Keratinocyte (primary cell): ENCODE measurements around the gene JOSD2. TPM values are rescaled to one million over a fixed set of nuclear protein-coding genes. Genes with fewer than 3 reads are reported as not detected.

Source experiments
- DNase-seq: peaks from one replicate; pipeline ENCODE4 v3.0.0-alpha.2; 2011; ENCODE audit warnings: low read depth, missing footprints, low spot score
- FAIRE-seq: peaks from 2 replicates; lab custom pipeline; 2011; peaks lifted over from hg19 to GRCh38; lab: Jason Lieb, UNC
- H2AFZ ChIP-seq: 2 replicates; pipeline ENCODE4 v1.6.0; 2012; ENCODE audit warnings: low read length, control low read depth, inconsistent platforms; ENCODE audit not compliant: control insufficient read depth
- H3K27ac ChIP-seq: 2 replicates; pipeline ENCODE4 v1.5.1; 2011; ENCODE audit warnings: low read length; ENCODE audit not compliant: control insufficient read depth, insufficient read depth
- H3K27me3 ChIP-seq: 3 replicates; pipeline ENCODE4 v1.6.0; 2011; ENCODE audit warnings: low read length; ENCODE audit not compliant: control insufficient read depth, insufficient read depth; ENCODE audit errors: extremely low read depth
- H3K36me3 ChIP-seq, 2 experiments: 2 replicates in 1 of 2; 3 replicates in 1 of 2; pipeline ENCODE4 v1.5.1; 2011; ENCODE audit warnings: low read length in 2 of 2, mild to moderate bottlenecking in 1 of 2; ENCODE audit not compliant: control insufficient read depth in 2 of 2, insufficient read depth in 2 of 2; ENCODE audit errors: extremely low read depth in 1 of 2
- H3K4me1 ChIP-seq: 3 replicates; pipeline ENCODE4 v1.5.1; 2011; ENCODE audit warnings: low read length; ENCODE audit not compliant: control insufficient read depth, insufficient read depth; ENCODE audit errors: extremely low read depth
- H3K4me2 ChIP-seq: 3 replicates; pipeline ENCODE4 v1.6.0; 2011; ENCODE audit warnings: low read depth, low read length; ENCODE audit not compliant: control insufficient read depth, insufficient read depth; ENCODE audit errors: extremely low read depth
- H3K4me3 ChIP-seq, 3 experiments: fragments of 200-600 bp in 1 of 3; sonication (generic) in 1 of 3; 2 replicates in 2 of 3; 3 replicates in 1 of 3; pipeline ENCODE4 v1.5.1; 2011 to 2016; ENCODE audit warnings: low read length in 3 of 3, mild to moderate bottlenecking in 3 of 3, control low read depth in 2 of 3, inconsistent platforms in 1 of 3, low read depth in 1 of 3, mixed read lengths in 1 of 3, mixed run types in 1 of 3, moderate library complexity in 1 of 3; ENCODE audit not compliant: control insufficient read depth in 2 of 3, insufficient read depth in 2 of 3; ENCODE audit errors: extremely low read depth in 1 of 3
- H3K79me2 ChIP-seq: 2 replicates; pipeline ENCODE4 v1.6.0; 2012; ENCODE audit warnings: low read length; ENCODE audit not compliant: control insufficient read depth, insufficient read depth
- H3K9ac ChIP-seq: 3 replicates; pipeline ENCODE4 v1.6.0; 2011; ENCODE audit warnings: low read length; ENCODE audit not compliant: control insufficient read depth, insufficient read depth; ENCODE audit errors: extremely low read depth
- H3K9me1 ChIP-seq: 3 replicates; pipeline ENCODE4 v1.6.0; 2011; ENCODE audit warnings: low read length; ENCODE audit not compliant: control insufficient read depth, insufficient read depth; ENCODE audit errors: extremely low read depth
- H3K9me3 ChIP-seq: 2 replicates; pipeline ENCODE4 v1.5.1; 2012; ENCODE audit warnings: low read depth, low read length; ENCODE audit not compliant: control insufficient read depth
- H4K20me1 ChIP-seq: 3 replicates; pipeline ENCODE4 v1.6.0; 2011; ENCODE audit warnings: low read length; ENCODE audit not compliant: control insufficient read depth, insufficient read depth; ENCODE audit errors: extremely low read depth
- CTCF ChIP-seq, 3 experiments: IDR thresholded peaks in 1 of 3; conservative IDR thresholded peaks in 1 of 3; optimal IDR thresholded peaks in 1 of 3; 2 replicates in 2 of 3; 3 replicates in 1 of 3; pipeline versions ENCODE3 to v1.5.1; 2011; ENCODE audit warnings: low read length in 3 of 3, mild to moderate bottlenecking in 3 of 3, moderate library complexity in 2 of 3, control low read depth in 1 of 3, inconsistent platforms in 1 of 3; ENCODE audit not compliant: insufficient read depth in 2 of 3; ENCODE audit errors: extremely low read depth in 1 of 3
- EZH2 ChIP-seq: IDR thresholded peaks from one replicate; pipeline ENCODE4 v1.6.1; 2012; ENCODE audit warnings: inconsistent platforms, mild to moderate bottlenecking, low read length, moderate library complexity
- dilution Hi-C: fragments of 300-500 bp; cut with MboI; formaldehyde crosslinking; loops from one replicate; pipeline ENCODE4 v1.7.0; 2020; ENCODE audit warnings: low sequenced_read_pairs; ENCODE audit not compliant: extremely low pct_ligation_motif_present
- polyA plus RNA-seq, 5 experiments: library from polyadenylated mRNA; depleted of rRNA in 3 of 5; stranded (reverse) in 3 of 5; stranded (forward) in 1 of 5; unstranded in 1 of 5; fragments of >200 nt; gene quantifications; 1 replicate in 1 of 5; 2 replicates in 3 of 5; 3 replicates in 1 of 5; pipeline versions ENCODE4 v1.2.1 to v1.2.3, GENCODE V29; 2011 to 2012; ENCODE audit warnings: missing spikeins in 2 of 5, low read depth in 1 of 5, low replicate concordance in 1 of 5

JOSD2 gene
- polyA plus RNA-seq, 1 donor (not counting 4 experiments of a cell fraction or from before 2014, with no cell fraction given) = 18.7 TPM

- no peaks in the 10 kb centered on the region for H3K9me3 ChIP-seq
- TF ChIP-seq EZH2 (no peak), CTCF (optimal IDR thresholded peaks at IDR 0.05 in 1 of 3, IDR thresholded peaks at IDR 0.05 in 1 of 3, conservative IDR thresholded peaks at IDR 0.05 in 1 of 3; ENCODE audit: extremely low read depth in 1 of 3, insufficient read depth in 2 of 3, low read length in 3 of 3) (no peak)
- no peak overlapping the region for H3K4me3 ChIP-seq
- H3K4me2 ChIP-seq = no peak overlapping the region
- dilution Hi-C loops = no loop called here
- no peak for DNase-seq
- H3K9ac ChIP-seq = no peak overlapping the region
- H3K36me3 ChIP-seq = no peaks in the 10 kb centered on the region
- H4K20me1 ChIP-seq = no peaks in the 10 kb centered on the region
- no peaks in the 10 kb centered on the region for H3K4me1 ChIP-seq
- no peaks in the 10 kb centered on the region for H3K9me1 ChIP-seq
- H2AFZ ChIP-seq = no peak overlapping the region
- no peak for FAIRE-seq
- no peak overlapping the region for H3K27ac ChIP-seq
- peaks cover 6% of the 10 kb centered on the region for H3K27me3 ChIP-seq
- no peaks in the 10 kb centered on the region for H3K79me2 ChIP-seq
Observed at GRCh38 chr19:50498219-50499056, 12.6 kb downstream of the JOSD2 start.

GRCh38 chr19:50497022-50497405 lies 14.0 kb downstream of the JOSD2 start:
- H3K79me2 ChIP-seq = no peaks in the 10 kb centered on the region
- no peak overlapping the region for H3K27ac ChIP-seq
- H2AFZ ChIP-seq = no peak overlapping the region
- no peak overlapping the region for H3K4me2 ChIP-seq
- DNase-seq (no peak), FAIRE-seq (no peak)
- no peak overlapping the region for H3K4me3 ChIP-seq
- peaks cover 18% of the 10 kb centered on the region for H3K27me3 ChIP-seq
- no peak overlapping the region for H3K9ac ChIP-seq
- no peaks in the 10 kb centered on the region for H3K9me3 ChIP-seq
- no peak for TF ChIP-seq CTCF (optimal IDR thresholded peaks at IDR 0.05 in 1 of 3, IDR thresholded peaks at IDR 0.05 in 1 of 3, conservative IDR thresholded peaks at IDR 0.05 in 1 of 3; ENCODE audit: extremely low read depth in 1 of 3, insufficient read depth in 2 of 3, low read length in 3 of 3)
- TF ChIP-seq EZH2 = no peak
- H3K36me3 ChIP-seq = no peaks in the 10 kb centered on the region
- no peaks in the 10 kb centered on the region for H4K20me1 ChIP-seq
- H3K4me1 ChIP-seq = no peaks in the 10 kb centered on the region
- no peaks in the 10 kb centered on the region for H3K9me1 ChIP-seq
- dilution Hi-C loops = no loop called here
